ENCODE data around the gene FICD. TPM values are rescaled to one million over a fixed set of nuclear protein-coding genes. Genes with fewer than 3 reads are reported as not detected.
A peak's percentile ranks its signal among the peaks of the same experiment; 100 is the strongest.

FICD gene
- total RNA-seq, 1 experiment from 2014 or later: 11.1 TPM

DNA sequence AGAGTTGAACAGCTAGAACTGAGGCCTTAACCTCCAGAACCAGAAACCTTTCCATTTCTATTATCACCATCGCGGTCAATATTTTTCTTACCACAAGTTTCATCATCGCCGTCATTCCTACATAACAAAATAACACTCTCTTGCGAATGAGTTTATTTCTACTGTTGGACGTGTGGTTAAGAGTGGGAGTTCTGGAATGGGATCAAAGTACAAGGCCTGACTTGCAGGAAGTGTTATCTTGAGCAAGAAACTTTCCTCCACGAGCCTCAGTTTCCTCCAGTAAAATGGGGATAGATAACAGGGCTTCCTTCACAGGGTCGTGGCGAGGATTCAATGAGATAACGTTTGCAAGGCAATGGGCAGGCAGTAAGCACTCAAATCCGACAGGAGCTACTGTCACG, 45.2 kb downstream of the FICD start:
- H3K9me3 ChIP-seq (replicated peaks): no peaks in the 10 kb centered on the region
- peaks cover 16% of the 10 kb centered on the region for H3K4me1 ChIP-seq (replicated peaks)
- peak overlapping the region; percentile 75 for H3K4me3 ChIP-seq
- H3K27me3 ChIP-seq (replicated peaks): no peaks in the 10 kb centered on the region
- DNase-seq (ENCODE audit: low read depth in 1 of 2, low spot score in 2 of 2): no peak
- H3K36me3 ChIP-seq: peaks cover 33% of the 10 kb centered on the region
- H3K27ac ChIP-seq: peak overlapping the region; percentile 98

DNA sequence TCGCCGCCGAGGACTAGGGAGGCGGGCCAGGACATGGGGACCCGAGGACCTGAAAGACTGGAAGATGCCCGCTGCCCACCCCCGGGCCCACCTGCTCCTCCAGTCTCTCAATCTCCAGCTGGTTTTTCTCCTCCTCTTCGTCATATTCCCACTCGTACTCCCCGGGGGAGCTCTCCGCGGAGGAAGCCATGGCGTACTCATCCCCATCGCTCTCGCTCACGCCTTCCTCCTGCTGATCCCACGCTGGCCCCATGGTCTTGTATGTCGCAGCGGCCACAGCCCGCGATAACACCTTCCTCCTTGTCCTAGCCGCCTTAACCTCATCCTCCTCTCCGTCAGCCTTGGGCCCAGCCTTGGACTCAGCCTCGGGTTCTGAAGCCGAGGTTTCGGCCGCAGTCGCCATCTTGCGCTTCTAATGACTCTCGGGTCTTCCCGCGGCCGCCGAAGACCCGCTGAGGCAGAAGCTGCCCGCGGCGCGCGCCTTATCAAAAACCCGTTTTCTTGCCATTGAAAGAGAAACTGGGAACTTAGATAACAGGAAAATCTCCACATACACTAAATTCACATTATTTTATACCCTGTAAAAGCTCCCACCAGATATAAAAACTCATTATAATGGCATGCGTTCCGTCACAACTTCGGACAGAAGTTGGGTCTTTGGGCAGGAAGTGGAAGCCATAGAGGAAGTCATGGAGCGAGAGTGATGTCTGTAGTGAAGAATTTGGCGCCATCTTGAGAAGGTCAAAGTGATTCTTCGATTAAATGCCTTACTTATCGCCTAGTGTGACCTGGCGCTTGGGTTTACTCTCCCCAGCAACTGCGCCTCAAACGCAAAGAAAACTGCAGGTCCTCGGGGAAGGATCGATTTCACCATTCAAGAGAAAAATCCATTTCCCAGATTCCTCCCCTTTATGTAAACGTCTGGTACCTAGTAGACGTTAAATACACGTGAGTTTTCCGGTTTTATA, 46.0 kb downstream of the FICD start, which contains the start of gene SART3:
Gene SART3, minus strand, starts transcription at position 422 of the 968 bp plus-strand sequence. Its CDS starts 19 bp downstream, at position 403.
- H3K9me3 ChIP-seq (replicated peaks): no peaks in the 10 kb centered on the region
- H3K4me3 ChIP-seq: peak within 1 kb of the TSS; percentile 75
- peak within 1 kb of the TSS; percentile 98 for H3K27ac ChIP-seq
- peaks cover 34% of the 10 kb centered on the region for H3K36me3 ChIP-seq
- peaks cover 21% of the 10 kb centered on the region for H3K4me1 ChIP-seq (replicated peaks)
- H3K27me3 ChIP-seq (replicated peaks): no peaks in the 10 kb centered on the region
- peak; percentile 71 to 97 for DNase-seq (ENCODE audit: low read depth in 1 of 2, low spot score in 2 of 2)

GRCh38 chr12:108561852-108562347, 46.8 kb downstream of the FICD start:
- Histone ChIP-seq H3K4me1 (replicated peaks) (peaks cover 22% of the 10 kb centered on the region), H3K9me3 (replicated peaks) (no peaks in the 10 kb centered on the region), H3K27ac (peak overlapping the region; percentile 98), H3K4me3 (peak overlapping the region; percentile 75), H3K36me3 (peaks cover 38% of the 10 kb centered on the region), H3K27me3 (replicated peaks) (no peaks in the 10 kb centered on the region)
- peak in 1 of 2 experiments; percentile 25 for DNase-seq (ENCODE audit: low read depth in 1 of 2, low spot score in 2 of 2)

DNA sequence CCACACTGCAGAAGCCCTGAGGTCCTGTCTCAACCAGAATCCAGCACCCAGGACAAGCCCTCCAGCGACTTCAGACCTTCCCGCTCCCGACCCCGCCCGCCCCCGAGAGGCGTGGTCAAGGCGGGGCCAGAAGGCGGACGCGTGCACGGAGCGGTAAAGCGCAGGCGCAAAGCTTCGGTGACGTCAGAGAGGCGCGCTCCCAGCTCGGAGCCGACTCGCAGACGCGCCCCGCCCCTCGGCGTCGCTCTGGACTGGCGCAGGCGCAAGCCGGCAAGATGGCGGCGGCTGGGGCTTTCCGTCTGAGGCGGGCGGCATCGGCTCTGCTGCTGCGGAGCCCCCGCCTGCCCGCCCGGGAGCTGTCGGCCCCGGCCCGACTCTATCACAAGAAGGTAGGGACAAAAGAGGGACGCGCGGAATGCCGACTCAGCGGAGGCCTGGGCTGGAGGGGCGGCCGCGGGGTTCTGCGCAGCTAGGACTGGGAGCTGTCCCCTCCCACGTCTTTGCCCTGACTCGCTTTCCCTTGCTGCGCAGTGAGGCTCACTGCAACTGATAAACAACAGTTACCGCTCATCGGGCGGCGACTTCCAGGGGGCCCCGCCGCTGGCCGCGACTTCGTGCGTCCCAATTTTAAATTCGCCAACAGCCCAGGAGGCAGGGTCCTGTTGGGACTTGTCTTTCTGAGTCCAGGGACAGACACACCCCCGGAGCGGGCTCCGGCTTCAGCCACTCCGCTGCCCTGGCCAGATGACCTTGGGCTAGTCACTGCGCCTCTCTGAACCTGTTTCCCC, 47.5 kb downstream of the FICD start, which contains the start of gene ISCU:
Gene ISCU, plus strand, starts transcription at position 249 of the 788 bp plus-strand sequence. Its CDS starts 27 bp downstream, at position 276.
- Histone ChIP-seq H3K4me3 (peak within 1 kb of the TSS; percentile 75), H3K36me3 (peaks cover 41% of the 10 kb centered on the region), H3K9me3 (replicated peaks) (no peaks in the 10 kb centered on the region), H3K27me3 (replicated peaks) (no peaks in the 10 kb centered on the region), H3K27ac (peak within 1 kb of the TSS; percentile 98), H3K4me1 (replicated peaks) (peaks cover 22% of the 10 kb centered on the region)
- peak; percentile 96 to 97 for DNase-seq (ENCODE audit: low read depth in 1 of 2, low spot score in 2 of 2)

GRCh38 chr12:108563136-108563803, 48.2 kb downstream of the FICD start:
- DNase-seq (ENCODE audit: low read depth in 1 of 2, low spot score in 2 of 2): peak; percentile 84 to 92
- H3K4me3 ChIP-seq: peak overlapping the region; percentile 75
- H3K36me3 ChIP-seq: peaks cover 49% of the 10 kb centered on the region

GRCh38 chr12:108563804-108564151, 48.7 kb downstream of the FICD start:
- Histone ChIP-seq H3K4me1 (replicated peaks) (peaks cover 22% of the 10 kb centered on the region), H3K27me3 (replicated peaks) (no peaks in the 10 kb centered on the region), H3K4me3 (no peak overlapping the region), H3K27ac (peak overlapping the region; percentile 31), H3K9me3 (replicated peaks) (no peaks in the 10 kb centered on the region), H3K36me3 (peaks cover 54% of the 10 kb centered on the region)
- DNase-seq (ENCODE audit: low read depth in 1 of 2, low spot score in 2 of 2): no peak

More at GRCh38 chr12:108563136-108563803, 48.2 kb downstream of the FICD start:
- Histone ChIP-seq H3K27ac (peak overlapping the region; percentile 31; the same call in 1 of the 2 replicates), H3K9me3 (replicated peaks) (no peaks in the 10 kb centered on the region), H3K27me3 (replicated peaks) (no peaks in the 10 kb centered on the region), H3K4me1 (replicated peaks) (peaks cover 22% of the 10 kb centered on the region)

DNA sequence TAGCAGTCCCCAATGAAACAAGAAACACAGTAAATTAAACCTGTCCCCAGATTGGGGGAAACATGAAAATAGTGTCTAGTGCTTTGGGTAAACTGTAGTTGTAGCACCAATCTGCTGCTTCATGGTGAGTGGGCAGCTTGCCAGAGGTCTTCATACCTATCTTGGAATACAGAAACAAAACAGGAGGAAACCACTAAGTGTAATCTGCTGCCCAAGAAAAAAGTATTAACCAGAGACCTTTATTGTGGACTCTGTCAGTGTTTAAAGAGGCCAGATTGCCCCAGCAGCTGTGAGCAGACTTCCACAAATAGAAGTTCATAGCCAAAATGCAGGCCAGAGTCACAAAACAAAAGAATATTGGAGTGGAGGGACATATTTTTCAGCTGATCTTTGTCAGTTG, 49.6 kb downstream of the FICD start:
- H3K9me3 ChIP-seq (replicated peaks): no peaks in the 10 kb centered on the region
- H3K36me3 ChIP-seq: peaks cover 62% of the 10 kb centered on the region
- no peaks in the 10 kb centered on the region for H3K27me3 ChIP-seq (replicated peaks)
- peaks cover 21% of the 10 kb centered on the region for H3K4me1 ChIP-seq (replicated peaks)
- no peak overlapping the region for H3K4me3 ChIP-seq
- H3K27ac ChIP-seq: no peak overlapping the region
- peak in 1 of 2 experiments; percentile 20 for DNase-seq (ENCODE audit: low read depth in 1 of 2, low spot score in 2 of 2)

DNA sequence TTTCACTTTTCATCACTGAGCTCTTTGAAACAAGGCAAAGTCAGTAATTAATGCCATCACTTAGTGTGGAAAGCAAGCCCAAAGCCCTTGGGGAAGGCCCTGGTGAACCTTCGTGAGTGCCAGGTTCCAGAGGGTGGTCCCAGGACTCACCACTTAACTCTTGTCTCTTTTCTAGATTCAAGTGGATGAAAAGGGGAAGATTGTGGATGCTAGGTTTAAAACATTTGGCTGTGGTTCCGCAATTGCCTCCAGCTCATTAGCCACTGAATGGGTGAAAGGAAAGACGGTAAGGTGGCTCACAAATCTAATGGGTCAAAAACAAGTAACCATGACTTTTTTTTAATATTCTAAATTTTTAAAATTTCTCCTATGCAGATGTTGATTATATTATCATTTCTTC, 50.1 kb downstream of the FICD start:
- H3K27ac ChIP-seq: no peak overlapping the region
- no peak overlapping the region for H3K4me3 ChIP-seq
- DNase-seq (ENCODE audit: low read depth in 1 of 2, low spot score in 2 of 2): peak in 1 of 2 experiments; percentile 10
- H3K36me3 ChIP-seq: peaks cover 64% of the 10 kb centered on the region
- no peaks in the 10 kb centered on the region for H3K9me3 ChIP-seq (replicated peaks)
- peaks cover 17% of the 10 kb centered on the region for H3K4me1 ChIP-seq (replicated peaks)
- no peaks in the 10 kb centered on the region for H3K27me3 ChIP-seq (replicated peaks)

DNA sequence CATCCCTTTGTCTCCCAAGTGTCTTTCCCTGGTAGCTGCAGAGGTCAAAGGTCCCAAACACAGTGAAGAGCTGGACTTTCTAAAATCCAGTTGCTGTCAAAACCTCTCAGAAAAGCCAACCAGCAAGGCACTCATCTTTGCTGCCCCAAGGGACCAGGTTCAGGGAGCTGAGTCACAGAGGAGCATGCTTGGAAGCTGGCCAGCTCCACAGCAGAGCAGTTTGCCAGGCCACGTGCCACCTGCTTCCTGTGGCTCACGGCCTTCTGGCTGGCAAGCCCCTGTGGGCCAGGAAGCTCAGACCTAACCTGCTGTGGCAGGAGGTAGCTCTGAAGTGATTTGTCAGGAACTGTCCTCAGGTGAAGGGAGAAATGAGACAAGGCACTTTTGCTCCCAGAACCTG, 50.9 kb downstream of the FICD start:
- DNase-seq (ENCODE audit: low read depth in 1 of 2, low spot score in 2 of 2): peak; percentile 13 to 67
- H3K36me3 ChIP-seq: peaks cover 61% of the 10 kb centered on the region
- H3K27me3 ChIP-seq (replicated peaks): no peaks in the 10 kb centered on the region
- no peak overlapping the region for H3K27ac ChIP-seq
- no peaks in the 10 kb centered on the region for H3K9me3 ChIP-seq (replicated peaks)
- H3K4me3 ChIP-seq: no peak overlapping the region
- peaks cover 17% of the 10 kb centered on the region for H3K4me1 ChIP-seq (replicated peaks)

DNA sequence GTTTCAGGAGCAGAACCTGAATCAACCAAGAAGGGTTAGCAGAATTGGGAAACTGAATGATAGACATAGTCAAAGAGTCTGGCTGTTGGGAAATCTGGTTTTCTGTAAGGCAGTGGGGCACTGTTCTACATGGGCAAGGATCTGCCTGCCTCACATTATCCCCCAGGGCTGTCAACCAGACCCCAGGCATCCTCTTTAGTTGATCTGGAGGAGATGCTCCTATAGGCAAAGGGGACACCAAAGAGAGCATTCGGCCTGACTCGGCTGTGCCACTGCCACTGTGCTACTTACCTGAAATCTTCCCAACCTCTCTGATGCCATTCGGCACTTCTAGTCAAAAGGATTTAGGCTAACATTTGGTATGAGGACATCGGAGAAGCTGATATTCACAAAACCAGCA, 51.4 kb downstream of the FICD start:
- no peaks in the 10 kb centered on the region for H3K27me3 ChIP-seq (replicated peaks)
- H3K36me3 ChIP-seq: peaks cover 61% of the 10 kb centered on the region
- DNase-seq (ENCODE audit: low read depth in 1 of 2, low spot score in 2 of 2): peak in 1 of 2 experiments; percentile 12
- H3K4me3 ChIP-seq: no peak overlapping the region
- H3K4me1 ChIP-seq (replicated peaks): peaks cover 17% of the 10 kb centered on the region
- no peak overlapping the region for H3K27ac ChIP-seq
- no peaks in the 10 kb centered on the region for H3K9me3 ChIP-seq (replicated peaks)

- peaks cover 28% of the 10 kb centered on the region for H3K4me1 ChIP-seq (replicated peaks)
- H3K36me3 ChIP-seq: peaks cover 61% of the 10 kb centered on the region
- DNase-seq (ENCODE audit: low read depth in 1 of 2, low spot score in 2 of 2): no peak
- no peaks in the 10 kb centered on the region for H3K9me3 ChIP-seq (replicated peaks)
- no peak overlapping the region for H3K4me3 ChIP-seq
- no peak overlapping the region for H3K27ac ChIP-seq
- H3K27me3 ChIP-seq (replicated peaks): no peaks in the 10 kb centered on the region
These were observed 52.6 kb downstream of the FICD start for GRCh38 chr12:108567406-108568337.

Measured in SJSA1 (cell line).